OCI-LY3 (cell line): ENCODE results near the gene ERG.

Experiments used
- EZH2phosphoT487 ChIP-seq: fragments of 200-600 bp; shearing (Covaris generic); IDR thresholded peaks from 2 replicates; pipeline ENCODE4 v1.6.1; 2018; ENCODE audit warnings: antibody characterized with exemption, mixed run types, low read depth
- TF ChIP-seq, protein P1 (sequence below): fragments of 200-600, 300-600 bp; sonication (generic); IDR thresholded peaks from 2 replicates; pipeline ENCODE4 v1.5.1; 2014; ENCODE audit warnings: antibody characterized with exemption, low read length, low read depth

- TF ChIP-seq, protein P1, sequence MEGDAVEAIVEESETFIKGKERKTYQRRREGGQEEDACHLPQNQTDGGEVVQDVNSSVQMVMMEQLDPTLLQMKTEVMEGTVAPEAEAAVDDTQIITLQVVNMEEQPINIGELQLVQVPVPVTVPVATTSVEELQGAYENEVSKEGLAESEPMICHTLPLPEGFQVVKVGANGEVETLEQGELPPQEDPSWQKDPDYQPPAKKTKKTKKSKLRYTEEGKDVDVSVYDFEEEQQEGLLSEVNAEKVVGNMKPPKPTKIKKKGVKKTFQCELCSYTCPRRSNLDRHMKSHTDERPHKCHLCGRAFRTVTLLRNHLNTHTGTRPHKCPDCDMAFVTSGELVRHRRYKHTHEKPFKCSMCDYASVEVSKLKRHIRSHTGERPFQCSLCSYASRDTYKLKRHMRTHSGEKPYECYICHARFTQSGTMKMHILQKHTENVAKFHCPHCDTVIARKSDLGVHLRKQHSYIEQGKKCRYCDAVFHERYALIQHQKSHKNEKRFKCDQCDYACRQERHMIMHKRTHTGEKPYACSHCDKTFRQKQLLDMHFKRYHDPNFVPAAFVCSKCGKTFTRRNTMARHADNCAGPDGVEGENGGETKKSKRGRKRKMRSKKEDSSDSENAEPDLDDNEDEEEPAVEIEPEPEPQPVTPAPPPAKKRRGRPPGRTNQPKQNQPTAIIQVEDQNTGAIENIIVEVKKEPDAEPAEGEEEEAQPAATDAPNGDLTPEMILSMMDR: no peak
- TF ChIP-seq EZH2phosphoT487: no peak
Measured at GRCh38 chr21:38448671-38449385, 49.4 kb downstream of the ERG start.
